MCF 10A (cell line): Measurements from ENCODE around the gene BANP. TPM values are rescaled to one million over a fixed set of nuclear protein-coding genes. Genes with fewer than 3 reads are reported as not detected.

Source experiments
- BruUV-seq: library from RNA; stranded (reverse); fragments of 400-500 nt; replicated peaks from 2 replicates; lab custom pipeline; 2021; lab: Mats Ljungman, UMichigan
- CTCF ChIA-PET: fragments of 300-600 bp; sonication (Branson Sonifier 250); formaldehyde crosslinking; extraction: SDS; loops from one replicate; lab custom pipeline; 2021; ENCODE audit warnings: antibody characterized with exemption, inconsistent platforms; lab: Yijun Ruan, JAX
- POLR2A ChIA-PET: fragments of 300-600, 350-650 bp; sonication (Branson Sonifier 250); formaldehyde crosslinking; extraction: SDS; loops from one replicate; lab custom pipeline; 2020; ENCODE audit warnings: antibody characterized with exemption, inconsistent platforms; lab: Yijun Ruan, JAX
- DNase-seq: peaks from one replicate; pipeline ENCODE4 v3.0.0-alpha.2; 2018; ENCODE audit not compliant: unreplicated experiment
- H3K27ac Mint-ChIP-seq: one replicate; pipeline ENCODE4 v1.8.0; 2022; ENCODE audit warnings: mild to moderate bottlenecking, low read depth, mixed read lengths; ENCODE audit not compliant: unreplicated experiment
- H3K27me3 Mint-ChIP-seq: one replicate; pipeline ENCODE4 v1.8.0; 2022; ENCODE audit warnings: mixed read lengths; ENCODE audit not compliant: insufficient read depth, unreplicated experiment
- H3K36me3 Mint-ChIP-seq: one replicate; pipeline ENCODE4 v1.8.0; 2022; ENCODE audit warnings: mild to moderate bottlenecking, moderate library complexity, mixed read lengths; ENCODE audit not compliant: insufficient read depth, unreplicated experiment
- H3K4me1 Mint-ChIP-seq: one replicate; pipeline ENCODE4 v1.8.0; 2022; ENCODE audit warnings: mixed read lengths; ENCODE audit not compliant: insufficient read depth, unreplicated experiment
- H3K4me3 Mint-ChIP-seq: one replicate; pipeline ENCODE4 v1.8.0; 2022; ENCODE audit warnings: mild to moderate bottlenecking, moderate library complexity, mixed read lengths; ENCODE audit not compliant: unreplicated experiment
- H3K9me3 Mint-ChIP-seq: one replicate; pipeline ENCODE4 v1.8.0; 2022; ENCODE audit warnings: mixed read lengths; ENCODE audit not compliant: unreplicated experiment
- CTCF ChIP-seq: fragments of 200-600 bp; IDR thresholded peaks from one replicate; pipeline ENCODE4 v1.8.0; 2022; ENCODE audit warnings: antibody characterized with exemption, mild to moderate bottlenecking; ENCODE audit not compliant: unreplicated experiment
- intact Hi-C: fragments of 100-400 bp; cut with micrococcal nuclease; formaldehyde crosslinking; loops from 2 replicates; pipeline ENCODE4 v1.14.1; 2022
- total RNA-seq: library from RNA; stranded (reverse); gene quantifications from 2 replicates; pipeline ENCODE4 v1.2.3, GENCODE V29; 2022

The BANP gene
- total RNA-seq, 1 experiment from 2014 or later: 38.2 TPM

- H3K36me3 Mint-ChIP-seq: peaks cover 55% of the 10 kb centered on the region
- no peaks in the 10 kb centered on the region for H3K9me3 Mint-ChIP-seq
- no peak for DNase-seq
- CTCF ChIA-PET: interaction anchor here (0.7 kb wide), 1 partner anchor 482 kb away, joined by 3 read pairs; no protein-coding TSS in a partner anchor
- H3K27ac Mint-ChIP-seq: peak overlapping the region; percentile 39
- no TSS peak for BruUV-seq
- H3K4me3 Mint-ChIP-seq: no peak overlapping the region
- POLR2A ChIA-PET: no interaction called here
- H3K27me3 Mint-ChIP-seq: no peaks in the 10 kb centered on the region
- no peak for TF ChIP-seq CTCF
- intact Hi-C loops: no loop called here
- peaks cover 21% of the 10 kb centered on the region for H3K4me1 Mint-ChIP-seq
These were observed 4.3 kb downstream of the BANP start for GRCh38 chr16:87955302-87956097.

- no peak for DNase-seq
- H3K27ac Mint-ChIP-seq: peak overlapping the region; percentile 39
- peaks cover 21% of the 10 kb centered on the region for H3K4me1 Mint-ChIP-seq
- H3K4me3 Mint-ChIP-seq: no peak overlapping the region
- H3K9me3 Mint-ChIP-seq: no peaks in the 10 kb centered on the region
- no peak for TF ChIP-seq CTCF
- BruUV-seq: no TSS peak
- H3K27me3 Mint-ChIP-seq: no peaks in the 10 kb centered on the region
- peaks cover 54% of the 10 kb centered on the region for H3K36me3 Mint-ChIP-seq
- intact Hi-C loops: no loop called here
- CTCF ChIA-PET: interaction anchor here (0.7 kb wide), 1 partner anchor 482 kb away, joined by 3 read pairs; no protein-coding TSS in a partner anchor
- POLR2A ChIA-PET: no interaction called here
These were observed 4.8 kb downstream of the BANP start for GRCh38 chr16:87956098-87956364.

- Mint-ChIP-seq H3K36me3 (peaks cover 55% of the 10 kb centered on the region), H3K4me3 (no peak overlapping the region), H3K27me3 (no peaks in the 10 kb centered on the region), H3K9me3 (no peaks in the 10 kb centered on the region), H3K4me1 (peaks cover 21% of the 10 kb centered on the region), H3K27ac (no peak overlapping the region)
- POLR2A ChIA-PET: no interaction called here
- no peak for TF ChIP-seq CTCF
- CTCF ChIA-PET: no interaction called here
- intact Hi-C loops: no loop called here
- no TSS peak for BruUV-seq
- peak; percentile 10 for DNase-seq
These were observed 5.4 kb downstream of the BANP start for GRCh38 chr16:87956365-87957231.

- CTCF ChIA-PET: no interaction called here
- BruUV-seq: no TSS peak
- H3K9me3 Mint-ChIP-seq: no peaks in the 10 kb centered on the region
- POLR2A ChIA-PET: interaction anchor here (0.6 kb wide), 1 partner anchor 189 kb away, joined by 4 read pairs; no protein-coding TSS in a partner anchor
- DNase-seq: no peak
- TF ChIP-seq CTCF: no peak
- intact Hi-C loops: no loop called here
- no peak overlapping the region for H3K27ac Mint-ChIP-seq
- no peaks in the 10 kb centered on the region for H3K27me3 Mint-ChIP-seq
- peaks cover 50% of the 10 kb centered on the region for H3K36me3 Mint-ChIP-seq
- peaks cover 14% of the 10 kb centered on the region for H3K4me1 Mint-ChIP-seq
- H3K4me3 Mint-ChIP-seq: no peak overlapping the region
These were observed 6.3 kb downstream of the BANP start for GRCh38 chr16:87957296-87958094.
